ENCODE data around the gene PTPRD.

Gene PTPRD

DNA sequence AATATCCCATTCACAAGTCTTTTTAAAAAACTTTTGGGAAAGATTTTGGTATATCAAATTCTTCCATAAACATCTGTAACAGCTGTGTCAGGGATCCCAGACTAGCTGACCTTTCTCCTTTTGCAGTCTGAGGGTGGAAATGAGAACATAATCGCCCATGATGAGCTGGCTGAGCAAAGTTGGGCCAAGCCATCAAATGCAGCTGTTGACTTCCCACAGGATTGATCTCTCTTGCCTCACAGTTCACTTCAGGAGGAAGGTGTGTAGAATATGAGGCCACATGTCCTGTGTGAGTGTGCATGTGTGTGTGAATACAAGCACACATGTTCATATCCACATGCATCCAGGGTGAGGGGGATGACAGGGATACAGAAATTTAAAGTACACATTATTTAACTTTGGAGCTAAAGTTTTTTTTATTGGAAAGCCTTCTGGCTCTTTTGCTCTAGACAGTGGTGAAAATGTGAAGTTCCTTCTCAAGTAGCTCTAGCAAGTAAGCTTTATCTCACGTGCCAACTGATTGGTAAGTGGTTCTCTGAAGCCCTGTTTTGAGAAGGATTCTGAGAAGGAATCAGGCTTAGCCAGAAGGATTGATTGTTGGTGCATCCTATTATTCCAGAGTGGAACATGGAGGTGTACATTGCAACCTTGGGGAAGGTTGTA, 2344.5 kb downstream of the PTPRD start:
- DNase-seq (ENCODE audit: low read depth in 2 of 2): no peak

DNA sequence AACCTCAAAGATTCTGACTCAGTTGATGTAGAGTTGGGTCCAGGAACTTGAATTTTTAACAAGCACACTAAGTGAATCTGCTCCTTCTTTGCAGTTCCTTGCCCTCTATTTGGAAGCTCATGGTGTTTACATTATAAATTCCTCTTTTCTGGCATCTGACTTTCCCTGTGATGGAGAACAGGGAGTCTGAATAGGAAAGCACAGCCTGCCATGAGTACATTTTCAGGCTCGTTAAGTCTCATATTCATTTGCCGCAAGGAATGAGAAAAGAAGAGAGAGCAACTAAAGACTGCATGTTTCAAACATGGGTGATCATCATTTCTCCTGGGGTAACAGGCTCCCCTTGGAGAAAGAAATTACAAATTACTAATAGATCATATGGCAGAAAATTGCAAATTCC, 2345.2 kb downstream of the PTPRD start:
- no peak for DNase-seq (ENCODE audit: low read depth in 2 of 2)

DNA sequence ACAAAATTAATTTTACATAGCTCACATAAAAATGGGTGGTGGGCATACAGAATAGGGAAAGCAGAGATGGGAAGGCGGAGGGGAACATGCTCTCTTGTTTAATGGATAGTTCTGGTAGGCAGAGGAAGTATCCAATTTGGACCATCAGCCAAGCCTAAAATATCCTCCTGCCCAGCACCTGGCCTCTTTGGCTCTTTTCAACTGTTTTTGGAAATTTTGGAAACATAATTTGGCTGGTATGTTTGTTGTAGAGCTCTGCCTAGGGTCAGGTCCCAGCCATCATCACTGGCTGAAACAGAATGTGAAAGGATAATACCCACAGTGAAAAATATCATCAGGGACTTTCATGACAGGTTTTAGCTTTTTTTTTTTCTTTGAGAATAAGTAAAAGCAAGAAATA, 2345.9 kb downstream of the PTPRD start:
- no peak for DNase-seq (ENCODE audit: low read depth in 2 of 2)

DNA sequence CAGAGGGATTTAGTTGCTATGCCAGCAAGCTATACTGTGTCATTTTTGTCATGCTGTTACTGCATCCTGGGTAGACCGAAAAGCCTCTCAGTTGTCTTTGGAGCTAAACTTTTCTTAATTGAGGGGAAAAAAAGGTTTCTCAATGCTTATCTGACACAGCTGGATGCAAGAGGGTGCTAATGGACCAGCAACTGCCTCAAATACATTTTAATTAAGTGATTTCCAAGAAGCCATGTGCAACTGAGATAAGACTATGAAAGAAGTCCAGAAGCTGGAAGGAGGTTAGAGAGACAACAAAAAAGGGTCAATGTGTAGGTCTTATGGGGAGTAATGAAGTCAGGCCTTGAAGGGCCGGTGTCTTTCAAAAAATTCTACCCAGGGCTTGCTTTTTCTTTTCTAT, 2347.5 kb downstream of the PTPRD start:
- DNase-seq (ENCODE audit: low read depth in 2 of 2): no peak
